ENCODE results near the gene BSND.

DNA sequence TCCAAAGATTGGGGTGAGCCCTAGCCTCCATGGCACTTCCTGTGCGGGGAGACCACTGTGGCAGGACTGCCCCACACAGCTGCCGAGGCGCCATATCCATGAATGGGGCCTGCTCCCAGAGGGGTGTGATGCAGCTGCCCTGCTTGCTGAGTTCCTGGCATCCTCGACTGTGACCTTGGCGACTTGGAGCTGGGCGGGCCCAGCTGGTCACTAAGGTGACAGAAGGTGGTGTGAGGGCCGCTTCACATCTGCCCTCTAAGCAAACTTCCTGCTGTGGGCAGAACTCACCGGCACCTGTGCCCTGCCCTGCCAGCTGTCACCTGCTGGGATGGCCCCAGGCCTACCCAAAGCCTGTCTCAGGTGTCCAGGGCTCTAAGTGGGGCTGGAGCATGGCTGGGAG is 9.3 kb upstream of the BSND start:
- TF ChIP-seq, protein P1, sequence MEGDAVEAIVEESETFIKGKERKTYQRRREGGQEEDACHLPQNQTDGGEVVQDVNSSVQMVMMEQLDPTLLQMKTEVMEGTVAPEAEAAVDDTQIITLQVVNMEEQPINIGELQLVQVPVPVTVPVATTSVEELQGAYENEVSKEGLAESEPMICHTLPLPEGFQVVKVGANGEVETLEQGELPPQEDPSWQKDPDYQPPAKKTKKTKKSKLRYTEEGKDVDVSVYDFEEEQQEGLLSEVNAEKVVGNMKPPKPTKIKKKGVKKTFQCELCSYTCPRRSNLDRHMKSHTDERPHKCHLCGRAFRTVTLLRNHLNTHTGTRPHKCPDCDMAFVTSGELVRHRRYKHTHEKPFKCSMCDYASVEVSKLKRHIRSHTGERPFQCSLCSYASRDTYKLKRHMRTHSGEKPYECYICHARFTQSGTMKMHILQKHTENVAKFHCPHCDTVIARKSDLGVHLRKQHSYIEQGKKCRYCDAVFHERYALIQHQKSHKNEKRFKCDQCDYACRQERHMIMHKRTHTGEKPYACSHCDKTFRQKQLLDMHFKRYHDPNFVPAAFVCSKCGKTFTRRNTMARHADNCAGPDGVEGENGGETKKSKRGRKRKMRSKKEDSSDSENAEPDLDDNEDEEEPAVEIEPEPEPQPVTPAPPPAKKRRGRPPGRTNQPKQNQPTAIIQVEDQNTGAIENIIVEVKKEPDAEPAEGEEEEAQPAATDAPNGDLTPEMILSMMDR (IDR thresholded peaks at IDR 0.05; ENCODE audit: poor library complexity, severe bottlenecking) = no peak
- no peak for TF ChIP-seq EZH2 (IDR thresholded peaks at IDR 0.05; ENCODE audit: borderline replicate concordance, insufficient read depth, low read length, poor library complexity, severe bottlenecking)
- no peak for TF ChIP-seq POLR2AphosphoS5 (IDR thresholded peaks at IDR 0.05)
- no peak for TF ChIP-seq EP300 (conservative IDR thresholded peaks at IDR 0.05; ENCODE audit: poor library complexity, severe bottlenecking)
- TF ChIP-seq, protein P2, sequence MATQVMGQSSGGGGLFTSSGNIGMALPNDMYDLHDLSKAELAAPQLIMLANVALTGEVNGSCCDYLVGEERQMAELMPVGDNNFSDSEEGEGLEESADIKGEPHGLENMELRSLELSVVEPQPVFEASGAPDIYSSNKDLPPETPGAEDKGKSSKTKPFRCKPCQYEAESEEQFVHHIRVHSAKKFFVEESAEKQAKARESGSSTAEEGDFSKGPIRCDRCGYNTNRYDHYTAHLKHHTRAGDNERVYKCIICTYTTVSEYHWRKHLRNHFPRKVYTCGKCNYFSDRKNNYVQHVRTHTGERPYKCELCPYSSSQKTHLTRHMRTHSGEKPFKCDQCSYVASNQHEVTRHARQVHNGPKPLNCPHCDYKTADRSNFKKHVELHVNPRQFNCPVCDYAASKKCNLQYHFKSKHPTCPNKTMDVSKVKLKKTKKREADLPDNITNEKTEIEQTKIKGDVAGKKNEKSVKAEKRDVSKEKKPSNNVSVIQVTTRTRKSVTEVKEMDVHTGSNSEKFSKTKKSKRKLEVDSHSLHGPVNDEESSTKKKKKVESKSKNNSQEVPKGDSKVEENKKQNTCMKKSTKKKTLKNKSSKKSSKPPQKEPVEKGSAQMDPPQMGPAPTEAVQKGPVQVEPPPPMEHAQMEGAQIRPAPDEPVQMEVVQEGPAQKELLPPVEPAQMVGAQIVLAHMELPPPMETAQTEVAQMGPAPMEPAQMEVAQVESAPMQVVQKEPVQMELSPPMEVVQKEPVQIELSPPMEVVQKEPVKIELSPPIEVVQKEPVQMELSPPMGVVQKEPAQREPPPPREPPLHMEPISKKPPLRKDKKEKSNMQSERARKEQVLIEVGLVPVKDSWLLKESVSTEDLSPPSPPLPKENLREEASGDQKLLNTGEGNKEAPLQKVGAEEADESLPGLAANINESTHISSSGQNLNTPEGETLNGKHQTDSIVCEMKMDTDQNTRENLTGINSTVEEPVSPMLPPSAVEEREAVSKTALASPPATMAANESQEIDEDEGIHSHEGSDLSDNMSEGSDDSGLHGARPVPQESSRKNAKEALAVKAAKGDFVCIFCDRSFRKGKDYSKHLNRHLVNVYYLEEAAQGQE (IDR thresholded peaks at IDR 0.05; ENCODE audit: borderline replicate concordance) = no peak
- no peak for TF ChIP-seq RAD21 (conservative IDR thresholded peaks at IDR 0.05)
- TF ChIP-seq TAF1 (IDR thresholded peaks at IDR 0.05; ENCODE audit: low read depth) = no peak
- no peak for TF ChIP-seq MXI1 (conservative IDR thresholded peaks at IDR 0.05; ENCODE audit: poor library complexity, severe bottlenecking)

All from neural cell (in vitro differentiated cells).